GM12875 (cell line): Measurements from ENCODE around the gene KCNAB2.

ENCODE experiments used
- H3K4me3 ChIP-seq: one replicate; pipeline ENCODE4 v1.5.1; 2011; ENCODE audit warnings: low read depth, low read length, control low read depth
- TF ChIP-seq, protein P1 (sequence below): IDR thresholded peaks from 2 replicates; pipeline ENCODE4 v1.5.1; 2011; ENCODE audit warnings: low read depth, mild to moderate bottlenecking, control low read depth, inconsistent platforms, low read length, moderate library complexity, borderline replicate concordance; ENCODE audit not compliant: insufficient read depth

KCNAB2 gene

GRCh38 chr1:6000444-6001288, 45.0 kb upstream of the KCNAB2 start:
- TF ChIP-seq, protein P1, sequence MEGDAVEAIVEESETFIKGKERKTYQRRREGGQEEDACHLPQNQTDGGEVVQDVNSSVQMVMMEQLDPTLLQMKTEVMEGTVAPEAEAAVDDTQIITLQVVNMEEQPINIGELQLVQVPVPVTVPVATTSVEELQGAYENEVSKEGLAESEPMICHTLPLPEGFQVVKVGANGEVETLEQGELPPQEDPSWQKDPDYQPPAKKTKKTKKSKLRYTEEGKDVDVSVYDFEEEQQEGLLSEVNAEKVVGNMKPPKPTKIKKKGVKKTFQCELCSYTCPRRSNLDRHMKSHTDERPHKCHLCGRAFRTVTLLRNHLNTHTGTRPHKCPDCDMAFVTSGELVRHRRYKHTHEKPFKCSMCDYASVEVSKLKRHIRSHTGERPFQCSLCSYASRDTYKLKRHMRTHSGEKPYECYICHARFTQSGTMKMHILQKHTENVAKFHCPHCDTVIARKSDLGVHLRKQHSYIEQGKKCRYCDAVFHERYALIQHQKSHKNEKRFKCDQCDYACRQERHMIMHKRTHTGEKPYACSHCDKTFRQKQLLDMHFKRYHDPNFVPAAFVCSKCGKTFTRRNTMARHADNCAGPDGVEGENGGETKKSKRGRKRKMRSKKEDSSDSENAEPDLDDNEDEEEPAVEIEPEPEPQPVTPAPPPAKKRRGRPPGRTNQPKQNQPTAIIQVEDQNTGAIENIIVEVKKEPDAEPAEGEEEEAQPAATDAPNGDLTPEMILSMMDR = no peak
- H3K4me3 ChIP-seq = no peak overlapping the region

- TF ChIP-seq, protein P1 = no peak
- H3K4me3 ChIP-seq = no peak overlapping the region
Observed at GRCh38 chr1:6001992-6002576, 43.6 kb upstream of the KCNAB2 start.

DNA sequence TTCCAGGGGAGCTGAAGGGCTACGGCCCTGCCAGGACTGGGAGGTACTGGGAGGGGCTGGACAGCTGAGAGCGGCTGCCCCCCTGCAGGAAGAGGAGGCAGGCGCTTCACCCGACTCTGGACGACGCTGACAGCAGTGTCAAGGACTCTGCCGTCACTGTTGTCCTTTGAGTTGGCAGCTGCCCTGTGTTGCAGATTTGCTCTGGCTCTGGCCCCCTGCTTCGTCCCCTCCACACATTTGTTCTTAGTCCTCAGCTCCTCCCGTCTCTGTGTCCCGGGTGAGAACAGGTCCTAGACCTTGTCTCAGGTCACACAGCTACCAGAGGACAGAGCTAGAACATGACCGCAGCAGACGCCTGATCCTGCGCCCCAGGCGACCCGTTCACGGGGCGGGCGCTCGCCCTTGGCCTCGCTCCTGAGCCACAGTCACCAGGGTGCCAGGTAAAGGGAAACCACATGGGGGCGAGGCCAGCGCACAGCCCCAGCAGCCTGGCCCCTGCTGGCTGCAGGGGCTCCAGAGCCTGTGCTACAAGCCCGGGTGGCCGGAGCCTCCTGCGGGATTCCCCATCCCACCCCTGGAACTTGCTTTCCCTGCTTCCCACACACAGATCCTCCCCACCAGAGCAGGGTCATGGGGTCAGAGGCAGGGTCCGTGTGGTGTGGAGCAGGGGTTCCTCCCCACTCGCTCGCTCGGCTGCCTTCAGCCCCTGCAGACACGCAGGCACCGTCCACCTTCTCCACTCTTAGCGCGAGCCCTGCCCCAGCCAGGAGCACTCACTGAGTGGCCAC, 42.8 kb upstream of the KCNAB2 start:
- no peak overlapping the region for H3K4me3 ChIP-seq
- TF ChIP-seq, protein P1 = no peak

DNA sequence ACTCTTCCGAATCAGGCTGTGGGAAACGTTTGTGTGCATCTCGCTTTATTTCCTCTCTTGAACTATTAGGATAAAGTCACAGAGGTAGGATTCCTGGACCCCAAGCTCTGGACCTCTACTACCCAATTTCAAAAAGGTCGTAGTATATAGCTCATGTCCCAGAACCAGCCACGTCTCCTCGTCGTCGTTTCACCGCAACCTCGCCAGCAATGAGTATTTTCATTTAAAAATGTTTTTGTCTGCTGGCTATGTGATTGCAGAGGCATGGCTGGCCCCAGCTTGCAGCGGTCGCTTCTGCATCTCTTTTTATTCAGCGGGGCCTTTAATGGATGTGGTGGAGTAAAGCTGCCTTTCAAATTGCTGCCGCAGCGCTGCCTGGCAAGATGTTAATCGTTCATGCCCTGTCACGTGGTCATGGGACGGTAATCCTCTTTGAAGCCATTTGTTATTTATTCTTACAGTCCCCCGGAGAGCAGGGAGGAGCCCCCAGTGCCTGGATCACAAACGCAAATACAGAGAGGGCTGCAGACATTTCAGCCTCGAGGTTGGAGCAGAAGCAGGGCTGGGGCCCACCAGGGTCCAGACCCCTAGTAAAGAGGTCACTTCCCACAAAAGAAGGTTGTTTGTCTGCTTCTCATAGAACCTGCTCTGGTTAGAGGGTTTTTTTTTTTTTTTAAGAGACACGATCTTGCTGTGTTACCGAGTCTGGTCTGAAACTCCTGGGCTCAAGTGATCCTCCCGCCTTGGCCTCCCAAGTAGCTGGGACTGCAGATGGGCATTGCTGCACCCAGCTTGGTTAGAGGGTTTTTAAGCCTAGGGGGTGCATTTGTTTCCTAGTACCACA, 41.9 kb upstream of the KCNAB2 start:
- no peak overlapping the region for H3K4me3 ChIP-seq
- TF ChIP-seq, protein P1 = no peak

DNA sequence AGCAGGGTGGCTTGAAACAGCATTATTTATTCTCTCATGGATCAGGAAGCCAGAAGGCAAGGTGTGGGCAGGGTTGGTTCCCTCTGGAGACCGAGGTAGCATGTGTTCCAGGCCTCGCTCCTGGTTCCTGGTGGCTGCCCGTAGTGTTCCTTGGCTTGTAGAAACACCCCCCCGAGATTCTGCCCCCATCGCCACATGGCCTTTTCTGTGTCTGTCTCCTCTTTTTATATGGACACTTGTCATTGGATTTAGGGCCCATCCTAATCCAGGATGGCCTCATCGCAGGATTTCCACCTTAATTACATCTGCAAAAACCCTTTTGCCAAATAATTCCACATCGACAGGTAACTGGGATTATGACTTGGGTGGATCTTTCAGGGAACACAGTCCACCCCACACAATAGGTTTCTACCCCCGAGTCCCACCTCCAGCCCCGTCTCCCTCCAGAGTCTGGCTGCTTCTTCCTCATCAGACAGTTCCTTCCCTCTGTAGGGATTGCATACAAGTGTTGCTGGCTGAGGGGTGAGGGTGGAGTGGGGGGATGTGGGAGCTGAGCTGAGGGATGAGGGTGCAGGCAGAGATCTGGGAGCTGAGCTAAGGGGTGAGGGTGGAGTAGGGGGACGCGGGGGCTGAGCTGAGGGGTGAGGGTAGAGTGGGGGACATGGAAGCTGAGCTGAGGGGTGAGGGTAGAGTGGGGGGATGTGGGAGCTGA, 41.1 kb upstream of the KCNAB2 start:
- TF ChIP-seq, protein P1 = no peak
- H3K4me3 ChIP-seq = no peak overlapping the region

GRCh38 chr1:6005276-6005917, 40.3 kb upstream of the KCNAB2 start:
- TF ChIP-seq, protein P1 = no peak
- H3K4me3 ChIP-seq = no peak overlapping the region
